HL-60 (cell line): ENCODE measurements around the gene CIC.

ENCODE experiments used
- DNase-seq, 2 experiments: peaks; one replicate each; pipeline ENCODE4 v3.0.0-alpha.2; 2010 to 2020; ENCODE audit warnings: low read depth in 1 of 2, low spot score in 1 of 2
- H3K27ac ChIP-seq: fragments of 250-450 bp; sonication (Bioruptor Pico); replicated peaks from 2 replicates; pipeline ENCODE4 v1.5.1; 2020; ENCODE audit warnings: mild to moderate bottlenecking, moderate library complexity
- H3K27me3 ChIP-seq: fragments of 250-450 bp; sonication (Bioruptor Pico); 2 replicates; pipeline ENCODE4 v1.5.1; 2021; ENCODE audit warnings: mild to moderate bottlenecking, moderate library complexity; ENCODE audit not compliant: insufficient read depth, poor library complexity, severe bottlenecking
- H3K4me3 ChIP-seq: replicated peaks from 2 replicates; pipeline ENCODE4 v1.5.1; 2011; ENCODE audit warnings: mild to moderate bottlenecking, control low read depth, low read length; ENCODE audit not compliant: insufficient read depth
- GABPA ChIP-seq: IDR thresholded peaks from 2 replicates; pipeline ENCODE4 v1.6.1; 2012; ENCODE audit warnings: low read depth
- POLR2AphosphoS5 ChIP-seq: IDR thresholded peaks from 2 replicates; pipeline ENCODE4 v1.6.1; 2012; ENCODE audit warnings: low read depth
- SPI1 ChIP-seq: IDR thresholded peaks from 2 replicates; pipeline ENCODE4 v1.6.1; 2012; ENCODE audit warnings: low read depth, mild to moderate bottlenecking, borderline replicate concordance
- TF ChIP-seq, protein P1 (sequence below): IDR thresholded peaks from one replicate; pipeline ENCODE4 v1.5.1; 2011; ENCODE audit warnings: low read length, control low read depth, inconsistent platforms; ENCODE audit not compliant: insufficient read depth
- TF ChIP-seq, protein P2 (sequence below): IDR thresholded peaks from 2 replicates; pipeline ENCODE4 v1.6.1; 2012; ENCODE audit warnings: low read depth; ENCODE audit not compliant: insufficient replicate concordance

The CIC gene

DNA sequence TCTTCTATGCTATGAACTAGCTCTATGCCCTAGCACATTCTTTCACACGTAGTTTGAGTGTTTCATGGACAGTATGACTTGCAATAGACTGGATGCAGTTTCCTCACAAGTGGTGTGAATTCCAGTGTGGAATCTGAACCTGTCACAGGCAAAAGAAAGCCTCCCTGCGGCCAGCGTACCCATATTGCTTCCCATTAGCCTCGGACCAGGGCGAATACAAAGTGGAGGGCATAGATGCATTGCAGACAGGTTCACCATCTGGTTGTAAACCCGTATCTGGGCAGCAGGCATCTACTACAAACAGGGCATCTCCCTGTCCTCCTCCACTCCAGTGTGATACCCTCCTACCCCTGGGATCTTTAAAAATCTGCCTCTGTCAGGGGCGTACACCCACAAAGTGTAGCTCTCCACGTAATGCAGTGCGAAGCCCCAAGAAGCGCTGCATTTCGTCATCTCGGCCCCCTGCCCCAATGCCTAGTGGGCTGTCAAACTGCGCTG, 1.4 kb upstream of the CIC start:
- peak overlapping the region; percentile 62 for H3K4me3 ChIP-seq
- DNase-seq = no peak
- TF ChIP-seq SPI1 = no peak
- TF ChIP-seq, protein P1, sequence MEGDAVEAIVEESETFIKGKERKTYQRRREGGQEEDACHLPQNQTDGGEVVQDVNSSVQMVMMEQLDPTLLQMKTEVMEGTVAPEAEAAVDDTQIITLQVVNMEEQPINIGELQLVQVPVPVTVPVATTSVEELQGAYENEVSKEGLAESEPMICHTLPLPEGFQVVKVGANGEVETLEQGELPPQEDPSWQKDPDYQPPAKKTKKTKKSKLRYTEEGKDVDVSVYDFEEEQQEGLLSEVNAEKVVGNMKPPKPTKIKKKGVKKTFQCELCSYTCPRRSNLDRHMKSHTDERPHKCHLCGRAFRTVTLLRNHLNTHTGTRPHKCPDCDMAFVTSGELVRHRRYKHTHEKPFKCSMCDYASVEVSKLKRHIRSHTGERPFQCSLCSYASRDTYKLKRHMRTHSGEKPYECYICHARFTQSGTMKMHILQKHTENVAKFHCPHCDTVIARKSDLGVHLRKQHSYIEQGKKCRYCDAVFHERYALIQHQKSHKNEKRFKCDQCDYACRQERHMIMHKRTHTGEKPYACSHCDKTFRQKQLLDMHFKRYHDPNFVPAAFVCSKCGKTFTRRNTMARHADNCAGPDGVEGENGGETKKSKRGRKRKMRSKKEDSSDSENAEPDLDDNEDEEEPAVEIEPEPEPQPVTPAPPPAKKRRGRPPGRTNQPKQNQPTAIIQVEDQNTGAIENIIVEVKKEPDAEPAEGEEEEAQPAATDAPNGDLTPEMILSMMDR = no peak
- no peak for TF ChIP-seq GABPA
- no peak; the same call in 1 of the 2 replicates for TF ChIP-seq POLR2AphosphoS5
- TF ChIP-seq, protein P2, sequence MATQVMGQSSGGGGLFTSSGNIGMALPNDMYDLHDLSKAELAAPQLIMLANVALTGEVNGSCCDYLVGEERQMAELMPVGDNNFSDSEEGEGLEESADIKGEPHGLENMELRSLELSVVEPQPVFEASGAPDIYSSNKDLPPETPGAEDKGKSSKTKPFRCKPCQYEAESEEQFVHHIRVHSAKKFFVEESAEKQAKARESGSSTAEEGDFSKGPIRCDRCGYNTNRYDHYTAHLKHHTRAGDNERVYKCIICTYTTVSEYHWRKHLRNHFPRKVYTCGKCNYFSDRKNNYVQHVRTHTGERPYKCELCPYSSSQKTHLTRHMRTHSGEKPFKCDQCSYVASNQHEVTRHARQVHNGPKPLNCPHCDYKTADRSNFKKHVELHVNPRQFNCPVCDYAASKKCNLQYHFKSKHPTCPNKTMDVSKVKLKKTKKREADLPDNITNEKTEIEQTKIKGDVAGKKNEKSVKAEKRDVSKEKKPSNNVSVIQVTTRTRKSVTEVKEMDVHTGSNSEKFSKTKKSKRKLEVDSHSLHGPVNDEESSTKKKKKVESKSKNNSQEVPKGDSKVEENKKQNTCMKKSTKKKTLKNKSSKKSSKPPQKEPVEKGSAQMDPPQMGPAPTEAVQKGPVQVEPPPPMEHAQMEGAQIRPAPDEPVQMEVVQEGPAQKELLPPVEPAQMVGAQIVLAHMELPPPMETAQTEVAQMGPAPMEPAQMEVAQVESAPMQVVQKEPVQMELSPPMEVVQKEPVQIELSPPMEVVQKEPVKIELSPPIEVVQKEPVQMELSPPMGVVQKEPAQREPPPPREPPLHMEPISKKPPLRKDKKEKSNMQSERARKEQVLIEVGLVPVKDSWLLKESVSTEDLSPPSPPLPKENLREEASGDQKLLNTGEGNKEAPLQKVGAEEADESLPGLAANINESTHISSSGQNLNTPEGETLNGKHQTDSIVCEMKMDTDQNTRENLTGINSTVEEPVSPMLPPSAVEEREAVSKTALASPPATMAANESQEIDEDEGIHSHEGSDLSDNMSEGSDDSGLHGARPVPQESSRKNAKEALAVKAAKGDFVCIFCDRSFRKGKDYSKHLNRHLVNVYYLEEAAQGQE = no peak
- H3K27ac ChIP-seq = peak overlapping the region; percentile 100
- H3K27me3 ChIP-seq = no peaks in the 10 kb centered on the region

DNA sequence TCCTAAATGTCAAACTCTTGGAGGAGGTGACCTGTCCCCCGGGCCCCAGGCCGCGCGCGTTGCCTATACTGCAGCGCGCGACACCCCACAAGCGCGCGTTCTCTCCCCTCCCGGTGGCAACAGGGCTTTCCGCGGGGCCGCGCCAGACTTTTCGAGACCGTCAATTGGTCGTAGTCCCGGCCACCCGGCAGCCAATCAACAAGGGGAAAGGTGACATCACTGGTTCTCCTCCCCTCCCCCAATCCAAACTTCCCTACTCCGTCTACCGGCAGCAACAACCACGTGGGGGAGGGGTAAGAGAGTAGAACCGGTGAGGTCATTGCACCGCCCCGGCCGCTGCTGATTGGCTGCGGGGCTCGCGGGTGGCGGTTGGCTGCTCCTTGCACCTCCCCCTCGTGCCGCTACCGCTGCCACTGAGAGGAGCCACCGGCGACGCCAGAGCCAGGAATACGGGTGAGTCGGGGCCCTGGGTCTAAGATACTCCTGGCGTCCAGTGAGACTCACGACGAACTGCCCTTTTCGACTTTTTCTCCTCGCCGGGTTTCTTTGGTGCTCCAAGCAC, 829 bp upstream of the CIC start:
- Histone ChIP-seq H3K27me3 (no peaks in the 10 kb centered on the region), H3K4me3 (peak overlapping the region; percentile 62), H3K27ac (peak overlapping the region; percentile 100)
- TF ChIP-seq, protein P2 = no peak
- TF ChIP-seq SPI1 = peak; percentile 72; the same call in 1 of the 2 replicates
- peak; percentile 99 to 100 for DNase-seq

DNA sequence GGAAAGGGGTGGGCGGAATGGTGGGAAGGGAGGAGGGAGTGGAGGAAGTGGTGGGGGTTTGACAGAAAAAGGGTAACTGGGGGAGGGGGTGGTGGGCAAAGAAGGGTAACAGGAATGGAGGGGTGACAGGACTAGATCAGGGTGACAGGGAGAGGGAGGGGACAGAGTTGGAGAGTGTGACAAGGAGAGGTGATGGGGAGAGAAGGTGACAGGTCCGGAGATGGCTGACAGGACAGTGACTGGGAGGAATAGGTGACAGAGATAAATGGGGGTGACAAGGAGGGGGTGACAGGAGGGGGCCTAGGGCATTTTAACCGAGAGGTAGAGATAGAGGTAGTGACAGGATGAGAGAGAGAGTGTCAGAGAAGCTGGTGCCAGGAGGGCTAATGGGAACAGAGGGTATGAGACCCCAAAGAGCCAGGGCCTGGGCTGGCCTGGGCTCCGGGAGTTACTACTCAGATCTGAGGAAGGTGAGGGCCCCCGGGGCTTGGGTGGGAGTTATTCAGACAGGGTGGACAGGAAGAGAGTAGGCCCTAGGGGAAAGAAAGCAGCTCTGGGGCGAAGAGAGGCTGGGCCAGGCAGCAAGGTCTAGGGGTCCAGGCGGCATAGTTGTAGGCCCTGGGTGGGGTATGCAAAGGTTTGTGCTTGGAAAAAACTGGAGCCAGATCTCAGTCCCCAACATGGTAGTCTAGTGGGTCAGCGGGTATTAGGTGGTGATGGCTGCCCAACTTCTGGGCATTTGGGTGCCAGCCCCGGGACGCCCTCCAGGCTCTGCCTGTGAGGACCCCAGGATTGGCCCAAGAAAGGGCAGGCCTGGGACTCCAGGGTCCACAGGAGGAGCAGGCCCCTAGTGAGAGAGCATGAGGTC, 660 bp downstream of the CIC start:
- no peaks in the 10 kb centered on the region for H3K27me3 ChIP-seq
- peak overlapping the region; percentile 100 for H3K27ac ChIP-seq
- TF ChIP-seq, protein P1 = no peak
- TF ChIP-seq POLR2AphosphoS5 = no peak
- TF ChIP-seq, protein P2 = no peak
- no peak for TF ChIP-seq SPI1
- no peak for TF ChIP-seq GABPA
- DNase-seq = no peak
- peak overlapping the region; percentile 76 for H3K4me3 ChIP-seq
